Spleen (tissue), 11 donors: ENCODE data around the gene SHISA9. TPM values are rescaled to one million over a fixed set of nuclear protein-coding genes. Genes with fewer than 3 reads are reported as not detected.

Experiments
- DNase-seq: peaks from one replicate; pipeline ENCODE4 v3.0.0-alpha.2; 2020
- H3K27ac ChIP-seq, 8 donors: fragments of 200-600 bp; sonication (generic) in 7 of 8; 1 replicate in 4 of 8; 2 replicates in 4 of 8; pipeline versions ENCODE4 v1.5.0 to v1.8.0; 2016 to 2021; ENCODE audit warnings: inconsistent platforms in 4 of 8, mild to moderate bottlenecking in 4 of 8, moderate library complexity in 1 of 8
- H3K27me3 ChIP-seq, 7 donors: fragments of 200-600 bp; sonication (generic) in 6 of 7; replicated peaks in 1 of 7; 1 replicate in 4 of 7; 2 replicates in 3 of 7; pipeline versions ENCODE4 v1.5.0 to v1.8.0; 2016 to 2021; ENCODE audit warnings: inconsistent platforms in 3 of 7, mild to moderate bottlenecking in 1 of 7
- H3K36me3 ChIP-seq, 6 donors: fragments of 200-600 bp; sonication (generic) in 5 of 6; 1 replicate in 4 of 6; 2 replicates in 2 of 6; pipeline versions ENCODE4 v1.5.0 to v1.8.0; 2016 to 2021; ENCODE audit warnings: inconsistent platforms in 2 of 6
- H3K4me1 ChIP-seq, 6 donors: fragments of 200-600 bp; sonication (generic) in 5 of 6; 1 replicate in 3 of 6; 2 replicates in 3 of 6; pipeline versions ENCODE4 v1.5.0 to v1.8.0; 2016 to 2021; ENCODE audit warnings: inconsistent platforms in 3 of 6
- H3K4me3 ChIP-seq, 8 donors: fragments of 200-600 bp; sonication (generic) in 7 of 8; 1 replicate in 4 of 8; 2 replicates in 4 of 8; pipeline versions ENCODE4 v1.5.0 to v1.8.0; 2016 to 2021; ENCODE audit warnings: inconsistent platforms in 4 of 8, mild to moderate bottlenecking in 4 of 8, moderate library complexity in 2 of 8
- H3K9me3 ChIP-seq, 8 donors: fragments of 200-600 bp; sonication (generic) in 7 of 8; 1 replicate in 4 of 8; 2 replicates in 4 of 8; pipeline versions ENCODE4 v1.5.0 to v1.8.0; 2016 to 2021; ENCODE audit warnings: inconsistent platforms in 4 of 8
- CTCF ChIP-seq, 11 experiments: fragments of 200-600 bp in 7 of 11; fragments of 450-650 bp in 4 of 11; sonication (generic) in 4 of 11; IDR thresholded peaks in 8 of 11; conservative IDR thresholded peaks in 3 of 11; 1 replicate in 7 of 11; 2 replicates in 4 of 11; pipeline versions ENCODE4 v1.4.0 to v1.8.0; 2016 to 2021; ENCODE audit warnings: antibody characterized with exemption in 11 of 11, inconsistent platforms in 4 of 11, mild to moderate bottlenecking in 1 of 11
- POLR2A ChIP-seq, 3 donors: fragments of 450-650 bp; IDR thresholded peaks; one replicate each; pipeline ENCODE4 v1.5.1; 2017; ENCODE audit warnings: antibody characterized with exemption in 3 of 3, mild to moderate bottlenecking in 1 of 3
- POLR2AphosphoS5 ChIP-seq, 3 donors: sonication (generic); formaldehyde crosslinking; IDR thresholded peaks; one replicate each; pipeline ENCODE4 v1.5.1; 2017; ENCODE audit warnings: antibody characterized with exemption in 3 of 3
- WGBS, 5 donors: extraction: QIAGEN DNeasy Blood & Tissue Kit in 3 of 5; methylation state at CpG; one replicate each; pipeline versions ENCODE4 v1.1.5 to v1.1.7; 2013 to 2018; 5-methylcytosine and 5-hydroxymethylcytosine counted together
- intact Hi-C: fragments of 100-400 bp; cut with DNase I; formaldehyde crosslinking; loops from one replicate; pipeline ENCODE4 v1.15.0; 2023; ENCODE audit warnings: low total_unique reads
- polyA plus RNA-seq, 3 donors: library from polyadenylated mRNA; stranded (reverse); fragments of 200-250 nt; gene quantifications; one replicate each; pipeline ENCODE4 v1.2.1, GENCODE V29; 2013
- total RNA-seq, 7 donors: library from RNA; depleted of rRNA in 3 of 7; stranded (reverse); fragments of >200 nt in 3 of 7; fragmentation: NEBNext Ultra II Directional in 4 of 7; extraction: Animal tissue kit (Norgen Biotek cat#: 25700) in 4 of 7; gene quantifications; one replicate each; pipeline versions ENCODE4 v1.1.0 to v1.2.1, GENCODE V29; 2016 to 2021
- donor health status: healthy with polysubstance abuse.
- donor health status: DM: no; HTN: no; CAD: no; lungs with moderate emphysema.
- donor health status: DM: no; HTN: no; CAD: no.
- donor health status: Bipolar disorder and iron deficiency.
- donor health status: healthy.
- donor health status: DM: no; HTN: no; CAD: no.
- donor health status: DM: yes; HTN: yes; CAD: no.

Gene SHISA9
- total and polyA plus RNA-seq, 10 donors = 0.02 to 0.17 (median 0.05) TPM; not detected in 4

GRCh38 chr16:12992066-12992465 is 90.7 kb downstream of the SHISA9 start:
- Histone ChIP-seq H3K9me3 (peaks cover 0 to 4% (median 0%) of the 10 kb centered on the region in 8 donors), H3K4me3 (no peak overlapping the region), H3K27ac (no peak overlapping the region), H3K4me1 (no peaks in the 10 kb centered on the region), H3K36me3 (no peaks in the 10 kb centered on the region), H3K27me3 (no peaks in the 10 kb centered on the region)
- WGBS, 5 donors = 81 to 93% (median 84%) methylated on average over 5 of the region's 5 CpGs
- intact Hi-C loops = no loop called here
- TF ChIP-seq POLR2A (IDR thresholded peaks at IDR 0.05) (no peak), POLR2AphosphoS5 (IDR thresholded peaks at IDR 0.05) (no peak), CTCF (IDR thresholded peaks at IDR 0.05 in 8 of 11, conservative IDR thresholded peaks at IDR 0.05 in 3 of 11) (no peak)
- no peak for DNase-seq

- no peak for DNase-seq
- 45 to 60% (median 51%) methylated on average over 4 of the region's 4 CpGs for WGBS, 5 donors
- no peak overlapping the region for H3K27ac ChIP-seq
- H3K36me3 ChIP-seq = no peaks in the 10 kb centered on the region
- no peaks in the 10 kb centered on the region for H3K4me1 ChIP-seq
- no peaks in the 10 kb centered on the region for H3K9me3 ChIP-seq
- no peak for TF ChIP-seq CTCF (IDR thresholded peaks at IDR 0.05 in 8 of 11, conservative IDR thresholded peaks at IDR 0.05 in 3 of 11)
- TF ChIP-seq POLR2AphosphoS5 (IDR thresholded peaks at IDR 0.05) = no peak
- no peak for TF ChIP-seq POLR2A (IDR thresholded peaks at IDR 0.05)
- intact Hi-C loops = no loop called here
- no peaks in the 10 kb centered on the region for H3K27me3 ChIP-seq
- no peak overlapping the region for H3K4me3 ChIP-seq
Observed at GRCh38 chr16:12994402-12994801, 93.0 kb downstream of the SHISA9 start.

- H3K9me3 ChIP-seq = no peaks in the 10 kb centered on the region
- H3K27ac ChIP-seq = no peak overlapping the region
- intact Hi-C loops = no loop called here
- TF ChIP-seq POLR2A (IDR thresholded peaks at IDR 0.05) (no peak), POLR2AphosphoS5 (IDR thresholded peaks at IDR 0.05) (no peak), CTCF (IDR thresholded peaks at IDR 0.05 in 8 of 11, conservative IDR thresholded peaks at IDR 0.05 in 3 of 11) (no peak)
- DNase-seq = no peak
- no peak overlapping the region for H3K4me3 ChIP-seq
- no peaks in the 10 kb centered on the region for H3K4me1 ChIP-seq
- H3K27me3 ChIP-seq = peaks cover 0 to 8% (median 0%) of the 10 kb centered on the region in 7 donors
- 65 to 76% (median 68%) methylated on average over 7 of the region's 7 CpGs for WGBS, 5 donors
- H3K36me3 ChIP-seq = no peaks in the 10 kb centered on the region
Observed at GRCh38 chr16:12995721-12996372, 94.4 kb downstream of the SHISA9 start.

GRCh38 chr16:12998361-12999085 is 97.1 kb downstream of the SHISA9 start:
- WGBS, 5 donors = 82 to 92% (median 92%) methylated on average over 7 of the region's 7 CpGs
- intact Hi-C loops = no loop called here
- TF ChIP-seq POLR2A (IDR thresholded peaks at IDR 0.05) = no peak
- TF ChIP-seq CTCF (IDR thresholded peaks at IDR 0.05 in 8 of 11, conservative IDR thresholded peaks at IDR 0.05 in 3 of 11) = no peak
- no peak for TF ChIP-seq POLR2AphosphoS5 (IDR thresholded peaks at IDR 0.05)
- DNase-seq = no peak
- no peaks in the 10 kb centered on the region for H3K4me1 ChIP-seq
- H3K9me3 ChIP-seq = no peaks in the 10 kb centered on the region
- no peak overlapping the region for H3K4me3 ChIP-seq
- no peak overlapping the region for H3K27ac ChIP-seq
- no peaks in the 10 kb centered on the region for H3K36me3 ChIP-seq
- peaks cover 0 to 9% (median 0%) of the 10 kb centered on the region in 7 donors for H3K27me3 ChIP-seq
